Measurements from ENCODE around the gene EPO.

Gene EPO

DNA sequence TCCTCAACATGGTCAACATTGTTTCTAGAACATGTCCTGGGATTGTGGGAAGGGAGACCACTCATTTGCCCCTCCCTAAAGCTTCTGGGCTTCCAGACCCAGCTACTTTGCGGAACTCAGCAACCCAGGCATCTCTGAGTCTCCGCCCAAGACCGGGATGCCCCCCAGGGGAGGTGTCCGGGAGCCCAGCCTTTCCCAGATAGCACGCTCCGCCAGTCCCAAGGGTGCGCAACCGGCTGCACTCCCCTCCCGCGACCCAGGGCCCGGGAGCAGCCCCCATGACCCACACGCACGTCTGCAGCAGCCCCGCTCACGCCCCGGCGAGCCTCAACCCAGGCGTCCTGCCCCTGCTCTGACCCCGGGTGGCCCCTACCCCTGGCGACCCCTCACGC lies at the start of gene EPO:
EPO (plus strand) TSS at position 190 of the 392 bp plus-strand sequence. CDS start 513 bp downstream, outside the sequence.
- no peak for DNase-seq

- DNase-seq, result no peak
These were observed 48.6 kb upstream of the EPO start for GRCh38 chr7:100671353-100672327.

DNA sequence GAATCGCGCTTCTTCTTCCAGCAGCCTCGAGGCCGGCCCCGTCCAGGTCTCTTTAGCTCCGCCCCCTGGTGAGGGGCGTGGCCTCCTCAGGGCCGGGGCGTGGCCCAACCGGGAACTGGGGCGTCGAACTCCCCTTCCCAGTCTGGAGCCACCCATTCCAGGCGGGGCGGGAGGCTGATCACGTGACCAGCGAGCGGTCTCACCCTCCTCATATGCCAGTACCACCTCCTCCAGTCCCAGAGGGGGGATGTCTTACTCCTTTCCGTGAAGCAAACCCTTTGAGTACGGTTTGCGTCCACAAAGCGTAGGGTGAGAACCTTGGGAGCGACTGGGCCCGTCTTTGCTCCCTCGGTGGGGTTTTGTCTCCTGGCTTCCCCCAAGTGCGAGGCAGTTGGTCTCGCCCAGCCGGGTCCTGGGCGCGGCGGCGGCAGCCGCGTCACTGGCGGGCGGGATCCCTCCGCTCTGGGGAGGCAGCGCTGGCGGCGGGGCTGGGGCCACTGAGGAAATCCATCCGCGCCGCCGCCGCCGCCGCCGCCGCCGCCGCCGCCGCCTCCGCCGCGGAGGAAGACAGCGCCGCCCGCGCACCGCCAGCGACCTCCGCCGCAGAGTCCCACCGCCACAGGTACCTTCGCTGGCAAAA lies 46.8 kb upstream of the EPO start, which contains the start of gene GNB2:
GNB2 (plus strand) TSS at position 439 of the 640 bp plus-strand sequence. CDS start 2,526 bp downstream, outside the sequence.
- DNase-seq, result peak; percentile 91

GRCh38 chr7:100673942-100674410 lies 46.3 kb upstream of the EPO start:
- DNase-seq, result no peak

DNA sequence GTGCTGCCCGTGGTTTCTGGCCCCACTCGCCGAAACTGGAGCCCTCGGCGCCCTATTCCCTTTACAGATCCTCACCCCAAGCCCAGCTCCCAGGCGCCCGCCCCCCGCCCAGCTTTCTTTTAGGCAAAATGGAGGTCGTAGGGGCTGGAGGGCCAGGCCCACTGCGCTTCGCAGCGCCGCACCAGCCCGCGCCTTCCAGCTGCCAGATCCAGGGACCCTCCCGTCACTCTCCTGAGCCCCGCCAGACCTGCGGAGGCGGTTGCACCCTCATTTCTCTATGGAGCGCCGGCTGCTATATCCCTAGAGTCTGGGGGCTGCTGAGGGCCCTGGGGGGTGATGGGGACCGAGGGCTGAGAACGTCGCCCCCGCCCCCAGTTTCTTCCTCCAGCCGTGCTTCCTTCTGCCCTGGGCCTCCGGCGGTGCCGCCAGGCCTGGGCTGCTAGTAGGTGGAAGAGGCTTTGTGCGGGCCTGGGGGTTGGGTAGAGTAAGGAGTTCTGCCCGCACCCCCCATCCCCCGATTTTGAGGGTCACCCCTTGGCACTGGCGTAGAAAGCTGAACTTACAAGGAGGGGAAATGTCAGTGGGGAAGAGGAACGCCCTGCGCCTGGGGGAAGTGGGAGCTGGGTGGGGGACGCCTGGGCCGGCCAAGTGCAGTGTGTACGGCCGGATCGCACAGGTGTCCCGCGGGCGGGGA lies 45.7 kb upstream of the EPO start:
- no peak for DNase-seq

GRCh38 chr7:100675105-100675451 lies 45.2 kb upstream of the EPO start:
- no peak for DNase-seq

DNA sequence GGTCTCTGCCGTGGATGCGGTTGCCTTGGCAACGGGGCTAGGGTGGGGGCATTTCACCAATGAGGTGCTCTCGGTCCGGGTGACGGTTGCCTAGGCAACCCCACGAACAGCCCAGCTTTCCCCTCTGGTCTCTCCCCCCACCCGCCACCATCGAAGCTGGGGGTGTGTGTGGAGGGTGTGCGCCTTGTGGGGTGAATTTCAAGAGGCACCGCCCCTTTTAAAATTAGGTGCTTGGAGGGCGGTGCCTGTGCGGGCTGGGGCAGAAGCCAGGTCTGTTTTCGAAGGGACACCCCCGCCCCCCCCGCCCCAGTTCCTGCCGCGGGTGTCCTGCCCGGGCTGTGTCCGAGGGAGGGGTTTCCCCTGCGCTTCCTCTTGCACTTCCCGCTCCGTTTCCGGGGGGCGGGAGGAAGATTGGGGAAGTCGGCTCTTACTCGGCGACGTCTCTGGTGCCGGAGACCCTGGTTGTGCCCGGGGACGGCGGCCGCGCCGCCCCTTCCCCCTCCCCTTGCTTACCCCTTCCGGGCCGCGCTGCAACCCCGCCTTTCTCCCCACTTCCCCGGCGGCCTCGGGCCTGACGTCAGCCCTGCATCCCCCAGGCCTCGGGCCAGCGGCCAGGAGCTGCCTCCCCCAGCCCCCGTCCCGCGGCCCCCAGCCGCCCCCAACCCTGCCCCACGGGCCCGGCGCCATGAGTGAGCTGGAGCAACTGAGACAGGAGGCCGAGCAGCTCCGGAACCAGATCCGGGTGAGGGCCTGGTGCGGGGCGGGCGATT lies 44.5 kb upstream of the EPO start:
- DNase-seq, result peak; percentile 60

DNA sequence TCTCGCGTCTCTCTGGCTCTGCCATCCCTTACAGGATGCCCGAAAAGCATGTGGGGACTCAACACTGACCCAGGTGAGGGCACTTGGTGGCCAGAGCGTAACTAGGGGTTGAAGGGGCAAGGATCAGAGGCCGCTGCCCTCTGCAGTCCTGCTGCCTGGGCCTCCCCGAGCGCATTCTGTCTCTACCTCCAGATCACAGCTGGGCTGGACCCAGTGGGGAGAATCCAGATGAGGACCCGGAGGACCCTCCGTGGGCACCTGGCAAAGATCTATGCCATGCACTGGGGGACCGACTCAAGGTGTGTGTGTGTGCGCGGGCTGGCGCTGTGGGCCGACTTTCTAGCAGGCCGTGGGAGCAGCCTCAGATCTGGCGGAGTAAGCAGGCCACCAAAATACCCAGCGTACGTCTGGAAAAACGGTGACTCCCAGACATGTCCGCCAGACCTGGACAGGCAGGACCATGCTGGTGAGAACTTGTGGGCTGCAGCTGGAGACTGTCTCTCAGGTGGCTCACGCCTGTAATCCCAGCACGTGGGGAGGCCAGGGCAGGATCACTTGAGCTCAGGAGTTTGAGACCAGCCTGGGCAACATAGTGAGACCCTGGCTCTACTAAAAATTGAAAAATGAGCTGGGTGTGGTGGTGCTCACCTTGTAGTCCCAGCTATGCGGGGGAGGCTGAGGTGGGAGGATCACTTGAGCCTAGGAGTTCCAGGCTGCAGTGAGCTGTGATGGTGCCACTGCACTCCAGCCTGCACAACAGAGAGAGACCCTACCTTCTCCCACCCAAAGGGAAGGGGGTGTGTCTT lies 43.6 kb upstream of the EPO start:
- no peak for DNase-seq

GRCh38 chr7:100677308-100678267 lies 42.7 kb upstream of the EPO start:
- no peak for DNase-seq

GRCh38 chr7:100678291-100678984 lies 41.8 kb upstream of the EPO start:
- DNase-seq, result no peak

DNA sequence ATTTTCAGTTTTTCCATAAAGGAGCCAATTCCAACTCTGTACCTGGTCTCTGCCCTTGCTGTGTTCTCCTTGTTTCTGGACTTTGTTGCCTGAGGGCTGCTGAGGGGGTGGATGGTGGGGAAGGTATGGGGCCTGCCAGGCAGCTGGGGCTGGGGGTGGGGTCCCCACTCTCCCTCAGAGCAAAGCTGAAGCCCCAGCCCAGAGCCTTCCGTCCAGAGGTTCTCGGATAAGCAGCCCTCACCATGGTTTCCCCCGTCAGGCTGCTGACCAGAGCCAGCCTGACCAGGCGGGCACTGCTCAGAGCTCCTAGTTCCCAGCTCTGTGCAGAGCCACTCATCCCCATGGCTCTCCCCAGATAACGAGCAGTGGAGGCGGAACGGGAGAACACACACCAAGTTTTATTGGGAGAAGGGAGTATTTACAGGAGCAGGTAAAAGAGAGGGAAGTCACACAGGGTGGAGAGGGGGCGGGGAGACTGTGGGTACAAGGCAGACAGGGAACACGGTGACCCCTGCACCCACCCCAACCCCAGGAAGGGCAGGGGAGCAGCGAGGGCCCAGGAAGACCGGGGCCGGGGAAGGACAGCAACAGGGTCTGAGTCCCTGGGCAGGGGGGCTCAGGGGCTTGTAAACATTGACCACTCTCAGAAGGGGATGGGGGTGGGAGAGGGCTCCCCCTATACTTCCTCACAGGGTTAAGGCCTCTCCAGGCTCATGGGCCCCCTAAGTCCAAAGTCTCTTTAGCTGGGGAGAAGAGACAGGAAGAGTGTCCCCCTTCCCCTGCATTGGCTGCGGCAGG lies 40.9 kb upstream of the EPO start:
- no peak for DNase-seq

DNA sequence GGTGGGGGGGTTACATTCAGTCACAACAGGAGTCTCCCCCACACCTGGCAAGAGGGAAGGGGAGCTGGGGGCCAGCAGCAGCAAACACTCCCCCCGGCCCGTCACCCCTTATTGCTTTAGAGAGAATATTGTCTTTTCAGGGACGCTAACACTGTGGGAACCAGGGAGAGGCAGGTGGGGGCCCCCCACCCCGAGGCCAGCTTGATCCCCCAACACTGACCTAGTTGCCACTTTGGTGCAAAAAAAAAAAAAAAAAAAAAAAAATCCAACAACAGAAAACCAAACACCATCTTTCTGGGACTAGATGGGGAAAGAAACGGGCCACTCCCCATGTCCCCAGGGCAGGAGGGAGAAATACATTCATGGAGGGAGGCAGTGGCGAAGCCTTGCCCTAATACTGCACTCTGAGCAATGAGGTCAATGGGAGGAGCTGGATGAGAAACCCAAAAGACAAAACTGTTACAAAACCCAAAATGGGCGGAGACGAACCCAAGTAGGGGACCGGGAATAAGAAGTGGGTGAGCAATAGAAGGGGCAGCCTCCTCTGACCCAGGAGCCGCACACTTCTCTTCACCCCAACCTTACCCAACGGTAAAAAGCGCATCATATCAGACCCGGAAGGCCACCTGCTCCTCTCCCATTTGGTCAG lies 40.2 kb upstream of the EPO start:
- DNase-seq, result no peak

- no peak for DNase-seq
These were observed 39.5 kb upstream of the EPO start for GRCh38 chr7:100680576-100681271.

- DNase-seq, result no peak
These were observed 38.6 kb upstream of the EPO start for GRCh38 chr7:100681491-100682227.

- DNase-seq, result no peak
These were observed 38.0 kb upstream of the EPO start for GRCh38 chr7:100682228-100682741.

DNA sequence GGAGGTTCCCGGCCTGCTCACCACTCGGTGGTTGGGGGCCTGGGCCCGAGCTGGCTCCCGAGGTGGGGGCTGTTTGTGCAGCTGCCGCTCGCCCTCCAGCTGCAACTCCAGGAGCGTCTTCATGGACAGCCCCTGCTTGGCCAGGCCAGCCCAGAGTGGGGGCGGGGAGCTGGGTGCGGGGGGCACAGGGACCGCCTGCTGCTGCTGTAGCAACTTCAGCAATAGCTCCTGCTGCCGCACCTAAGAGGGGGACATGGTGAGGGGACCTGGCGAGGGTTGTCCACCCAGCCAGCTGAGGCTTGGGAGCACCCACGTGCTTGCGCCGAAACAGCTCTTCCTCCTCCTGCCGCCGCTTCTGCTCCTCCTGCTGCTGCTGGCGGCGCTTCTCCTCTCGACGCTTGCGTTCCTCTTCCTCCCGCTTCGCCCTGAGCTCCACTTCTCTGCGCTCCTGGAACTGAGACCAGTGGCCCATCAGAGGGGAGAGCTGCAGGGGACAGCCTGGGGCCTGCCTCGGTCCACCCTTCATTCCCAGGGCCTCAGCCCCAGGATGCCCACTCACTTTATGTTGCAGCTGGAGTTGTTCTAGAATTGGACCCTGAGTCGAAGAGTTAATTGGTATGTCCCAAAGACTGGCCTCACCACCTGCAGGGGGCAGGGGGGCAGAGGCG lies 37.1 kb upstream of the EPO start:
- no peak for DNase-seq

Data from GF-D8 (cell line).